ENCODE results near the gene NRK.
"Not testable (repeated sequence)": the region's sequence is repeated elsewhere in the genome, so short reads cannot be mapped to it uniquely, and the experiment has no call there.

The NRK gene, protein sequence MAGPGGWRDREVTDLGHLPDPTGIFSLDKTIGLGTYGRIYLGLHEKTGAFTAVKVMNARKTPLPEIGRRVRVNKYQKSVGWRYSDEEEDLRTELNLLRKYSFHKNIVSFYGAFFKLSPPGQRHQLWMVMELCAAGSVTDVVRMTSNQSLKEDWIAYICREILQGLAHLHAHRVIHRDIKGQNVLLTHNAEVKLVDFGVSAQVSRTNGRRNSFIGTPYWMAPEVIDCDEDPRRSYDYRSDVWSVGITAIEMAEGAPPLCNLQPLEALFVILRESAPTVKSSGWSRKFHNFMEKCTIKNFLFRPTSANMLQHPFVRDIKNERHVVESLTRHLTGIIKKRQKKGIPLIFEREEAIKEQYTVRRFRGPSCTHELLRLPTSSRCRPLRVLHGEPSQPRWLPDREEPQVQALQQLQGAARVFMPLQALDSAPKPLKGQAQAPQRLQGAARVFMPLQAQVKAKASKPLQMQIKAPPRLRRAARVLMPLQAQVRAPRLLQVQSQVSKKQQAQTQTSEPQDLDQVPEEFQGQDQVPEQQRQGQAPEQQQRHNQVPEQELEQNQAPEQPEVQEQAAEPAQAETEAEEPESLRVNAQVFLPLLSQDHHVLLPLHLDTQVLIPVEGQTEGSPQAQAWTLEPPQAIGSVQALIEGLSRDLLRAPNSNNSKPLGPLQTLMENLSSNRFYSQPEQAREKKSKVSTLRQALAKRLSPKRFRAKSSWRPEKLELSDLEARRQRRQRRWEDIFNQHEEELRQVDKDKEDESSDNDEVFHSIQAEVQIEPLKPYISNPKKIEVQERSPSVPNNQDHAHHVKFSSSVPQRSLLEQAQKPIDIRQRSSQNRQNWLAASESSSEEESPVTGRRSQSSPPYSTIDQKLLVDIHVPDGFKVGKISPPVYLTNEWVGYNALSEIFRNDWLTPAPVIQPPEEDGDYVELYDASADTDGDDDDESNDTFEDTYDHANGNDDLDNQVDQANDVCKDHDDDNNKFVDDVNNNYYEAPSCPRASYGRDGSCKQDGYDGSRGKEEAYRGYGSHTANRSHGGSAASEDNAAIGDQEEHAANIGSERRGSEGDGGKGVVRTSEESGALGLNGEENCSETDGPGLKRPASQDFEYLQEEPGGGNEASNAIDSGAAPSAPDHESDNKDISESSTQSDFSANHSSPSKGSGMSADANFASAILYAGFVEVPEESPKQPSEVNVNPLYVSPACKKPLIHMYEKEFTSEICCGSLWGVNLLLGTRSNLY (N-terminal part only)

GRCh38 chrX:105822138-105823091, at the start of gene NRK:
Gene NRK, plus strand, starts transcription at chrX:105822539. Its CDS starts 307 bp downstream, at chrX:105822846.
- no peak for DNase-seq

GRCh38 chrX:105773801-105774200, 48.5 kb upstream of the NRK start:
- no peak for DNase-seq

DNA sequence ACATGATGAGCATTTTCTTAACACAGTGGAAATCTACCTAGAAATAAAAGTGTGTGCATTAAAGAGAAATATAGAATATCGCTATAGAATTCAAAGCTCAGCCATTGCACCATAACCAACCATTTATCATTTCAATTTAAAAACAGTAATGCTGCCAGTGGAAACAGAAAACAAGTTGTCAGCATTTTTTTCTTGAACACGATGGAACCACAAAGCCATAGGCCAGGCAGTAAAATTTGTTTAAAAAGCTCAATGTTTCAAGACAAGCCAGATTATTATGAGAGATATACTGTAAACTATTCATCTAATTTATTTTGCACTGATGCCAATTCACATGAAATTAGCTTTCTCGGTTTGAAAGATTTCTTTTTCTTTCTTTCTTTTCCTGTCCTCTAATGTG, 46.7 kb upstream of the NRK start:
- no peak for DNase-seq

DNA sequence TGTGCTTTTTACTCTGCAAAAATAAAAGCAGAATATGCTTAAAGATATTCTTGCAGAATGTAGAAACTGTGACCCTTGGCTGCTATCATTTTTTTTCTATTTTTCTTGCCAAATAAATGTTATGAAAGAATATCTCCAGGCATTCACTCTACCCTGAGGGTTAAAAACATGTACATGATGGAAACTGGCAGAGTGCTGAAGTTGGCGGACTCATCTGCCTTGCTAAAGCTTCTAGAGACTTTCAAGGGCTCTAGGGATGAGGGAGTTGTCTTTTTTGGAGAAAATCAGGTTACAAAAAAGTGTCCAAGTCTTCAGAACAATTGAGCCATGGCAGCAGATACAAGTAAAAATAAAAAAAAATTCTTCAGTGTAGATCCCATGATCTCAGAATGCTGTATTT, 40.5 kb upstream of the NRK start:
- DNase-seq: no peak

DNA sequence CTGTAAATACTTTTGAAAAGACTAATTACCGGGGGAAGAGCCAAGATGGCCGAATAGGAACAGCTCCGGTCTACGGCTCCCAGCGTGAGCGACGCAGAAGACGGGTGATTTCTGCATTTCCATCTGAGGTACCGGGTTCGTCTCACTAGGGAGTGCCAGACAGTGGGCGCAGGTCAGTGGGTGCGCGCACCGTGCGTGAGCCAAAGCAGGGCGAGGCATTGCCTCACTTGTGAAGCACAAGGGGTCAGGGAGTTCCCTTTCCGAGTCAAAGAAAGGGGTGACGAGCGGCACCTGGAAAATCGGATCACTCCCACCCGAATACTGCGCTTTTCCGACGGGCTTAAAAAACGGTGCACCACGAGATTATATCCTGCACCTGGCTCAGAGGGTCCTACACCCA, 25.5 kb upstream of the NRK start:
- not testable (repeated sequence) for DNase-seq

GRCh38 chrX:105803891-105804290, 18.4 kb upstream of the NRK start:
- no peak for DNase-seq

GRCh38 chrX:105805655-105806054, 16.7 kb upstream of the NRK start:
- DNase-seq: not testable (repeated sequence)

GRCh38 chrX:105816517-105816916, 5.8 kb upstream of the NRK start:
- no peak for DNase-seq

- DNase-seq: no peak
Observed at GRCh38 chrX:105820247-105820646, 2.1 kb upstream of the NRK start.

- DNase-seq: no peak
Observed at GRCh38 chrX:105821471-105822121, 743 bp upstream of the NRK start.

- no peak for DNase-seq
Observed at GRCh38 chrX:105823092-105823455, 735 bp downstream of the NRK start.

DNA sequence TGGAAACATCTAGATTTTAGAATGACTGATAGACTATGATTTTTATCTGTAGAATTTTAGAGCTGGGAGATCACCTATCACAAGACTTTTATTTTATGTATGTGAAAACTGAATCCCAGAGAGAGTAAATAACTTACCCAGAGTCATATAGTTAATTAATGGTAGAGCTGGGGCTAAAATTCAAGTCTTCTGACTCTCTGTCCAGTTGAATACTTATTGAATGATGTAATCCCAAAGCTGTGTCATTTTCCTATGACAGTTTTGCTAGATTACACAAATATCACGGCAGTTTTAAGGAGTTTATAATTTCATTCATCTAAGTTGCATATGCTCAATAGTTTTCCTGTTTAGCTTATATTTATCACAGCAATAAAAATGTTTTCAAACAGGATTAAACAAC, 6.7 kb downstream of the NRK start:
- no peak for DNase-seq

DNA sequence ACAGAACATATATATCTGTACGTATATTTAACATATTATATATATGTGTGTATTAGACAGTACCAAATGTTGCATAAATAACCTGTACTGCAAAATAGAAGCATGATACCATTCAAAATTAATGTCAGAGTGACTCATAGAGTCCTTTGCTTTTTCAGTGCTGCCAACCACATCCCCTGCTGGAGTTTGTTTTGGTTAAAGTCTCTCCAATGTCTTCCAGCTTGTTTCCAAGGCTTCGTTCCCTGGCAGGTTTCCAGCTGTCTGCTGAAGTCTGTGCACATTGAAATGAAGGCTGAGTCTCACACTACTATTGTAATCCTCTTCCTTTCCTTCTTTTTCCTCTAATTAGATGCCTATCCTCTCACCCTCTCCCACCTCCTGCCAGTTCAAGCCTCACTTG, 14.9 kb downstream of the NRK start:
- DNase-seq: no peak

DNA sequence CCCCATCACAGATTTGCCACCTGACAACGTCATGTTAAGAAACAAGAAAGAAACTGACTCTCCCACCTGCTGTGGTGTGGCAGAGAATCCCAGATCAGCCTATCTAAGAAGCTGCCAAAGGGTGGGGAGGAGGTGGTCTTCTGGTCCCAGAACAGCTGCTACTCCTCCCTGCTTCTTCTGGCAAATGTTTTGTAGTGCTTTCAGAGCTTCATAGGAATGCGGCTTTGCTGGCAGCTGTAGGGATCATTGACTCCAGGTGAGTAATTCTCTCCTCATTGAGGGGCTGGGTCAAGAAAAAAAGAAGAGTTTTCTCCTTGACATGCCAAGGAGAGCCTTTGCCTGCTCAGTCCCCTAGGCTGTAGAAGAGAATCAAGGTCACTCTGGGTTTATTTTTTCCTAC, 23.3 kb downstream of the NRK start:
- DNase-seq: no peak

DNA sequence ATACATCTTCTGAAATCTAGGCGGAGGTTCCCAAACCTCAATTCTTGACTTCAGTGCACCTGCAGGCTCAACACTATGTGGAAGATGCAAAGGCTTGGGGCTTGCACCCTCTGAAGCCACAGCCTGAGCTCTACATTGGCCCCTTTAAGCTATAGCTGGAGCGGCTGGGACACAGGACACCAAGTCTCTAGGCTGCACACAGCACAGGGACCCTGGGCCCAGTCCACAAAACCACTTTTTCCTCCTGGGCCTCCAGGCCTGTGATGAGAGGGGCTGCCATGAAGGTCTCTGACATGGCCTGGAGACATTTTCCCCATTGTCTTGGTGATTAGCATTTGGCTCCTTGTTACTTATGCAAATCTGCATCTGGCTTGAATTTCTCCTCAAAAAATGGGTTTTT, 27.8 kb downstream of the NRK start:
- not testable (repeated sequence) for DNase-seq

DNA sequence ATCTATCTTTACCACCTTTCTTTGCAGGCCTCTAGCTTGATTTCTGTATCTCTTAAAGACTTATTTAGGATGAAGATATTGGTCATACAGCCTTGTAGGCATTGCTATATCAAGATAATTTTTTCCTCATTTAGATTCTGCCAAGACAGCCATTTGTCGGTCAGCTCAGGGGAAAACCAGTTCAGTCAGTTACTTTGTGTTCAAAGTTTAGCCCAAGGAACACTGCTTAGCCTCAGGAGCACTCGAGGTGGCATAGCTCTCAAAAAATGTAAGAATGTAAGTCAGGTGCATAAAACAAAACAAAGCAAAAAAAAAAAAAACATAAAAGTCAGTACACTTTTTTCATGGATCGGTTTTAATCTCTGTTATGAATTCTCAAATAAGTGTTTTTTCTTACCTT, 43.4 kb downstream of the NRK start:
- DNase-seq: no peak

- DNase-seq: no peak
Observed at GRCh38 chrX:105869701-105870100, 47.4 kb downstream of the NRK start.

DNA sequence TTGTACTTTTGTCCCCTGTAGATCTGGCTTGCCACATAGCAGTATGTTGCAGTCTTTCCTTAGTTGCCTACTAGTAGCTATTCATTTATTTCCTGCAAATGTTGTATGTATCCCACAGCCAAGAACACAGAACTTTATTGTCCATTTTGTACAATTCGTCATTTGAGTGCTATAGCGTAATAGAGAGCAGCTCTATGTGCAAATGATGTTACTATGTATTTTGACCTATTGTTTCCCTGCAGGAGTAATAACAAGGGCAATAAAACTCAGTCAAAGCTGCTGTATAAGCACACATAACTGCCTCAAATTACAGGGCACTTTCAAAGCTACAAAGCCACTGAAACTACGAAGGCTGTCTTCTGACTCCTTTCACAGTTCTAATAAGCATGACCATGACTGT, 48.1 kb downstream of the NRK start:
- no peak for DNase-seq

GRCh38 chrX:105872941-105873340, 50.6 kb downstream of the NRK start:
- no peak for DNase-seq

GRCh38 chrX:105874790-105875189, 52.5 kb downstream of the NRK start:
- no peak for DNase-seq

DNA sequence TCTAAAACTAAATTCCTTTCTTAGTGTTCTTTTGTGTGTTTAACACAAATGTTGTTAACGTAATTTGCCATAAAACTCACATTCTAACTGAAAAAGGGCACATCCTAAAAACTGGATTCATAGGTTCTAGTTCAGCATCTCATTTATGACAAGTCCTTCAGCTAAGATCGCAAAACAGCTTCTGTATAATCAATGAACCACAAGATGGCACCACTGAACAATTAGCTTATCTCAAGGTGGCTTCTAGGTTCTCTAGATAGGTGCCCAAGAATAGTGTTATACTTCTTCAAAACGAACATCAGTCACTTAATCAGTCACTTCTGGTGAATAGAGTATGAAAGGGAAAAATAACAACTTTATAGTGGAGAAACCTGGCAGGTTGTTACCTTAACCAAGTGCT, 54.3 kb downstream of the NRK start:
- no peak for DNase-seq

DNA sequence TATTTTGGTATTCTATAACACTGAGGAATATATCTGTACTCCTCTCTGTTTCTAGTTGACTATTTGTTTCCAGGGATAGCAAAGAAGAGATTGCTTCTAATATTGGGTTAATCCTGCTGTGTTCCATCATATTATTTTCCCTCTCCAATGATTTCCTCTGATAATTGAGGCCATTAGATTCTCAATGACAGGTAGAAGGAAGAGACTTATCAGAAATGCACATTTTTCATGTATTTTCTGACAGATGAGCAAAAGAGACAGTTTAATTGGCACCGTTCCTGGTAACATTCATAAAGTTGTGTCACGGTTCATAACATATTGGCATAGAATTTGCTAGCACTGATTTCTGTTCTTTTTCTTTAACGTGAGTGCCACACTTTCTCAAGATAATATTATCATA, 58.2 kb downstream of the NRK start:
- DNase-seq: no peak

Measured in cerebellar nuclear complex (tissue), 1 donor.